Skin epidermis (tissue), 12 donors: ENCODE data around the gene NRBF2.

Experiments used
- H3K27ac ChIP-seq, 21 experiments: fragments of 200-600 bp; sonication (generic) in 11 of 21; one replicate each; pipeline ENCODE4 v1.5.0; 2020; ENCODE audit warnings: mild to moderate bottlenecking in 3 of 21, inconsistent platforms in 2 of 21, moderate library complexity in 2 of 21
- H3K4me3 ChIP-seq, 7 experiments: fragments of 200-600 bp; sonication (generic) in 2 of 7; one replicate each; pipeline ENCODE4 v1.5.0; 2020; ENCODE audit warnings: inconsistent platforms in 2 of 7, mild to moderate bottlenecking in 2 of 7, moderate library complexity in 1 of 7

NRBF2 gene

GRCh38 chr10:63154546-63155387, 21.6 kb downstream of the NRBF2 start:
- H3K27ac ChIP-seq, result no peak overlapping the region
- no peak overlapping the region for H3K4me3 ChIP-seq

- H3K27ac ChIP-seq, result no peak overlapping the region
- no peak overlapping the region for H3K4me3 ChIP-seq
Observed at GRCh38 chr10:63155388-63156020, 22.4 kb downstream of the NRBF2 start.

DNA sequence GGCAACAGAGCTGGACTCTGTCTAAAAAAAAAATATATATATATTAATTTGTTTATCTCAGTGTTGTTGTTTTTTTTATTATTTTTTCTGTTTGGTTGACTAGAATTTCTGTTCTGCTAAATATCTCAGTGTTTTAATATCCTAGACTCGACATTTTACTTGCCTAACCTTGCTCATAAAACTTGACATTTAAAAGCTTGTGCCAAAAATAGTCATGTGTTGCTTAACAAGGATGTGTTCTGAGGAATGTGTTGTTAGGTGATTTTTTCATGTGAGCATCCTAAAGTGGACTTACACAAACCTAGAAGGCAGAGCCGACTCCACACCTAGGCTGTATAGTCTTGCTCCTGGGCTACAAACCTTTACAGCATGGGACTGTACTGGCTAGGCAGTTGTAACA, 23.1 kb downstream of the NRBF2 start:
- peak overlapping the region in 2 of 21 experiments; percentile 3 to 24 for H3K27ac ChIP-seq

GRCh38 chr10:63157845-63158624, 24.9 kb downstream of the NRBF2 start:
- Histone ChIP-seq H3K27ac (no peak overlapping the region), H3K4me3 (no peak overlapping the region)

More for the DNA sequence above, 23.1 kb downstream of the NRBF2 start:
- no peak overlapping the region for H3K4me3 ChIP-seq

DNA sequence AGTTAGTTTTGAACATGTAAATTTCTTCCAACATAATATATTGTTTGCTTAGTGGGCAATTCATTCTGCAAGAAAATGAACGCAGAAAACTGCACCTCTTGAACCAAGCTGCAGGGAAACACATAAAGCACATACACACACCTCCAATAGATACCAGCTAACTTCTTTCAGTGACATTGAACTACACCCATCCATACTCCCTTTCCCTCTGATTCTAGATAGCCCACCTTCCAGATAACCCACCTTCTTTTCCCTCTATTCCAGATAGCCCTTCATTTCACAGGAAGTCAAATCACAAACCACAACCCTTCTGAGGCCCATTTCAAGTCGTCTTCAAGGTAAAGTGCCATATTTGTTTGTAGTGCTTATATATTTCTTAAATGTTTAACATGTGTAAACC, 28.5 kb downstream of the NRBF2 start:
- no peak overlapping the region for H3K4me3 ChIP-seq

GRCh38 chr10:63164166-63164623, 31.1 kb downstream of the NRBF2 start:
- Histone ChIP-seq H3K27ac (peak overlapping the region in 1 of 21 experiments; percentile 2), H3K4me3 (no peak overlapping the region)

More for the DNA sequence above, 28.5 kb downstream of the NRBF2 start:
- H3K27ac ChIP-seq, result no peak overlapping the region

DNA sequence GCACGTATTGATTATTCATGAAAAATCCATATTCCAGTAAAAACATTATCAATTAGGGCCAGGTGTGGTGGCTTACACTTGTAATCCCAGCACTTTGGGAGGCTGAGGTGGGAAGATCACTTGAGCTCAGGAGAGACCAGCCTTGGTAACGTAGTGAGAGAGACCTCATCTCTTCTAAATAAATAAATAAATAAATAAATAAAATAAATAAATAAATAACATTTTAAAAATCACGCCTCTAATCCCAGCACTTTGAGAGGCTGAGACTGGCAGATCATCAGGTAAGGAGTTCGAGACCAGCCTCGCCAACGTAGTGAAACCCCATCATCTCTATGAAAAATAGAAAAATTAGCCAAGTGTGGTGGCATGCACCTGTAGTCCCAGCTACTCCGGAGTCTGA, 32.1 kb downstream of the NRBF2 start:
- H3K4me3 ChIP-seq, result no peak overlapping the region
- peak overlapping the region in 1 of 21 experiments; percentile 2 for H3K27ac ChIP-seq

GRCh38 chr10:63166742-63167258, 33.7 kb downstream of the NRBF2 start:
- Histone ChIP-seq H3K4me3 (no peak overlapping the region), H3K27ac (no peak overlapping the region)

DNA sequence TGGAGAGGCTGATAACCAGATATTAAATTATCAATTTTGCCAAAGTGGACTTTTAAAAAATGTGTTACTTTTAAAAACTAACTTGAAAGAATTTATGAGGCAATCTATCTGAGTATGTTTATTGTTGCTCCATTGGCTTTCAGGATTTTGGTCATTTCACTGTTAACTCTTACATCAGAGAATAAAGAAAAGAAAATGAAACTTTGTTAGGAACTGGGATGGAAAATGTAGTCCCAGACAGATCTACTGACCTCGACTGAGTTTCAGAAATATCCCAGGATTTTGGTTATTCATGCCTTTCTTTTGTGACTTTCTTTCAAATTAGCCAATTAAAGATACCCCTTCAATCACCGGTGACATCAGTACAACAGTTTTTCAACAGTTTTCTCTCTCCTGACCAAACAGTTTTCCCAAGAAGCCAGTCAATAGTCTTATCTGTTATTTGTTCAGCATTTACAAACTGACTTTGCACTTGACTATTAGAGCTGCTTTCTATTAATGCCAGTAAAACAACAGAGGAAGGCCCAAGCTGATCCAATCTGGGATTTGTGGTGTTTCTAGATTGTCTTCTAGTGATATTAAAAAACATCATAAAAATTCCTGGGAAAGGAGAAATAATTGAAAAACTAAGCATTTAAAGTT, 35.8 kb downstream of the NRBF2 start:
- H3K4me3 ChIP-seq, result no peak overlapping the region
- H3K27ac ChIP-seq, result peak overlapping the region in 3 of 21 experiments; percentile 0 to 27 (median 19)

DNA sequence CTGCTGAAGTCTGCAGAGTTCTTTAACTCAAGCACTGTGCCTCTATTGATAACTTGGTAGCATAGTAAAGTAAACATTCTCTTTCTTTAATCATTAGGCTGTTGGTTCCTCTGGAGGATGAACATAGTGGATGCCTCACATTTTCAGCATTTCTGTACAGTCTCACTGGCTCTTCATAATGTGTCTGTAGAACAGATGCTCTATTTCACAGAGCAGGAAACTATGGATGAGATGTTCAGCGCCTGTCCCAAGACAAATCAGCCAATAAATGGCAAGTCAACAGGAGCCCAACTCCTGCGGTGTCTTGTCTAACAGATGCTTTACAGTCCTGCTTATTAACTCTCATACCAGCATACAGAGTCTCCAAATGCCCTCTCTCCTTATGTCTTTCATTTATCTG, 36.5 kb downstream of the NRBF2 start:
- no peak overlapping the region for H3K4me3 ChIP-seq
- H3K27ac ChIP-seq, result no peak overlapping the region

- peak overlapping the region in 3 of 21 experiments; percentile 6 to 33 (median 6) for H3K27ac ChIP-seq
- H3K4me3 ChIP-seq, result no peak overlapping the region
Observed at GRCh38 chr10:63171255-63171855, 38.2 kb downstream of the NRBF2 start.

DNA sequence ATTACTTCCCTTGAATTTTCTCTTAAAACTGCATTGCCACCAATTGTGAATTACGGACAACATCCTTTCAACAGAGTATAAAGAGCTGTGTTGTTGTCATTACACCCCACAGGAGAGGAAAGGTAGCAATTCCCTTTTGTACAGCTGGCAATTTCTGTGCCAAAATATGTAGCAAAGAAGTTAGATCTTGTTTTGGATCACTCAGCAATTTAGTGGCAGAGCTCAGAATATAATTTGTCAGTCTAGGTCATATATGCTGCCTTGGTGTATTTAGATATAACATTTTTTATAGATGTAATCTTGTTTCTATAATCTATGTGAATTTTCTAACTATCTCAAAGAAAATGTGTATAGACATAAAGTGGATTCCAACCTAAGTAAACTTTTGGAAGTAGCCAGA, 38.8 kb downstream of the NRBF2 start:
- H3K27ac ChIP-seq, result peak overlapping the region in 1 of 21 experiments; percentile 6

DNA sequence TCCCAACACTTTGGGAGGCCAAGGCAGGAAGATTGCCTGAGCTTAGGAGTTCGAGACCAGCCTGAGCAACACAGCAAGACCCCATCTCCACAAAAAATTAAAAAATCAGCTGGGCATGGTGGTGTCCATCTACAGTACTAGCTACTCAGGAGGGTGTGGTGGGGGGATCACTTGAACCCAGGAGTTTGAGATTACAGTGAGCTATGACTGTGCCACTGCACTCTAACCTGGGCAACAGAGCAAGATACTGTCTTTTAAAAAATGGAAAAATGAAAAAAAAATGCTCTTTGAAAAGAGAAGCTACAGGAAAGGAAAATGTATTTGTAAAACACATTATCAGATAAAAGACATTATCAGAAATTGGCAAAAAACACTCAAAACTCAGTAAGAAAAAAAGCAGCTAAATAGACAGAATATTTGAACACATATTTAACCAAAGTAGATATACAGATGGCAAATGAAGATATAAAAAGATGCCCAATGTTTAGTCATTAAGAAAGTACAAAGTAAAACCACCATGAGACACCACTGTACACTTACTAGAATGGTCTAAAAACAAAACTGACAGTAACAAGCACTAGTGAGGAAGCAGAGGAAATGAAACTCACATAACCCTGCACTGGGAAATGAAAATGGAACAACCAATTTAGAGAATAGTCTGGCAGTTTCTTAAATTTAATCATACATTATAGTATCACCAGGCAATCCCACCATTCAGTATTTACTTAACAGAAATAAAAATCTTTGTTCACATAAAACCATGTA, 40.5 kb downstream of the NRBF2 start:
- no peak overlapping the region for H3K4me3 ChIP-seq
- peak overlapping the region in 2 of 21 experiments; percentile 27 to 48 for H3K27ac ChIP-seq

More for the DNA sequence above, 38.8 kb downstream of the NRBF2 start:
- no peak overlapping the region for H3K4me3 ChIP-seq

- no peak overlapping the region for H3K27ac ChIP-seq
- H3K4me3 ChIP-seq, result no peak overlapping the region
Observed at GRCh38 chr10:63175534-63175933, 42.4 kb downstream of the NRBF2 start.

GRCh38 chr10:63192826-63193225, 59.7 kb downstream of the NRBF2 start:
- H3K4me3 ChIP-seq, result no peak overlapping the region
- H3K27ac ChIP-seq, result no peak overlapping the region

DNA sequence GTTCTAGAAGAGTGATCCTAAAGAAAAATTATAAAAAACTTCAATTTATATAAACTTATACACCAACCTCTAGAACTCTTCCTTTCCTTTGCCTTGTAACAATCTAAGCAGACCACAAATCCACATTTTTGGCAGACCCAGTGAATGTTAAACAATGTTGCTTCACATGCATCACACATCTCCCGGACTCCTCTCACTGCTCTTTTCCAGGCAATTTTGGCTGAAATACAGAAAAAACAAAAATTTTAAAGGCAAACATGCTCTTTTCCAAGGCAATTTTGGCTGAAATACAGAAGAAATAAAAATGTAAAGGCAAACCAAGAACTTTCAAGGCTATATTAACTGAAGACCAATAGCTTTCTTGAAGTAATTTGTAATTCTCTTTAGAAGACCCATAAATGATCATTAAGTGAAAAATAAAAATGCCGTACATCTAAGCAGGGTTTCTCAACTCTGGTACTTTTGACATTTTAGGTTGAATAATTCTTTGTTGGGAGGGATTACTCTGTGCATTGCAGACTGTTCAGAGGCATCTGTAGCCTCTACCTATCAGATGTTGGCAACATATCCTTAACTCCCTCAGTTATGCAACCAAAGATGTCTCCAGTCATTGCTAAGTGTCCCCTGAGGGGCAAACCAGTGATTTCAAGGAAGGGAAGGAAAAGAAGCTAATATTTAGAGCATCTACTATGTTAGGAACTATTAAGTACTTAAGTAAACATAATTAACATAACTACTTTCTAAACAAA, 64.4 kb downstream of the NRBF2 start:
- H3K4me3 ChIP-seq, result no peak overlapping the region
- no peak overlapping the region for H3K27ac ChIP-seq

DNA sequence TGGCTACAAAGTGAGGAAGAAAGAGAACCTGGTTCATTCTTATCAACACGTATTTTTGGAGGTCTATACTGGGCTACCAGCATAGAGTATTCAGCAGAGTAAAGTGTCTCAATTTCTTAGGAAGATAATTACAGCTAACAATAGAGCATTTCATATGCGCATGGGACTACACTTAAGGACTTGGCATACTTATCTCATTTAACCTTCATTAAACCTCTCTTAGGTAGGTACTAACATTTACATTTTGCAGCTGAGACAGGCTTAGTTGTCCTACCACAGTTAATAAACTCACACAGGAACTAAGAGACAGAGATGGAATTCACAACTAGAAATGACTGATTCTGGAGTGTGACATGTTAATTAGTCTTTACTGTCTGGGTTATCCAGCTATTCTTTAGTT, 66.6 kb downstream of the NRBF2 start:
- no peak overlapping the region for H3K27ac ChIP-seq
- H3K4me3 ChIP-seq, result no peak overlapping the region

DNA sequence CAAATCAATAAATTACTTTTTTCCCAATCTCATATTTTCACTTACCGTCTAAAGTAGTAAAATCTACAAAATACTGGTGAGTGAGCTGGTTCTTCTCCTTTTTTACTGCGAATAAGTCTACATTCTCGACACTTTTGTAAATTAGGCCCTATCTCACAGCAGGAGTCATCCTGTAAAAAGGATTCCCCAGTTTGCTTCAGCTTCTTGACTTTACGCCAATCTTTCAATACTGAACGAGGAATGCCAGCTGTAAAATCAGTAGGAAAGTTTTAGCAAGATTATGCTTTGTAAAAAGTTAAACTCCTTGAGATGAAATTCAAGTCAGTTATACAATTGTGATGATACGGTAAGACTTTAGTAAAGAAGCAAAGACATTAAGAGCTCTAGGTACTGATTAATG, 67.3 kb downstream of the NRBF2 start:
- Histone ChIP-seq H3K27ac (no peak overlapping the region), H3K4me3 (no peak overlapping the region)
